CD8-positive, alpha-beta memory T cell (primary cell): ENCODE results near the gene PTPRJ. TPM values are rescaled to one million over a fixed set of nuclear protein-coding genes. Genes with fewer than 3 reads are reported as not detected.
"Not testable (repeated sequence)": the region's sequence is repeated elsewhere in the genome, so short reads cannot be mapped to it uniquely, and the experiment has no call there.

Experiments used
- CTCF ChIA-PET: fragments of 350-600 bp; sonication (Branson Sonifier 250); formaldehyde crosslinking; loops from one replicate; lab custom pipeline; 2021; ENCODE audit warnings: antibody characterized with exemption; lab: Charles Lee
- POLR2A ChIA-PET: fragments of 350-600 bp; sonication (Branson Sonifier 250); formaldehyde crosslinking; loops from one replicate; lab custom pipeline; 2021; ENCODE audit warnings: antibody characterized with exemption; lab: Charles Lee
- DNase-seq, 5 donors: peaks; one replicate each; pipeline versions ENCODE4 v3.0.0 to v3.0.0-alpha.2; 2020 to 2022; ENCODE audit warnings: mixed read lengths in 1 of 5
- H3K27ac ChIP-seq: one replicate; pipeline ENCODE4 v1.7.0; 2013; ENCODE audit warnings: low read depth, mild to moderate bottlenecking, low read length, moderate library complexity
- H3K27me3 ChIP-seq: 2 replicates; pipeline ENCODE4 v1.7.0; 2013; ENCODE audit warnings: low read length, mild to moderate bottlenecking; ENCODE audit not compliant: insufficient read depth, poor library complexity, severe bottlenecking
- H3K36me3 ChIP-seq: 2 replicates; pipeline ENCODE4 v1.7.0; 2013; ENCODE audit warnings: mild to moderate bottlenecking, low read length, moderate library complexity; ENCODE audit not compliant: insufficient read depth
- H3K4me1 ChIP-seq: 2 replicates; pipeline ENCODE4 v1.7.0; 2013; ENCODE audit warnings: mild to moderate bottlenecking, low read length, moderate library complexity; ENCODE audit not compliant: insufficient read depth
- H3K4me3 ChIP-seq: 2 replicates; pipeline ENCODE4 v1.7.0; 2013; ENCODE audit warnings: mild to moderate bottlenecking, low read length
- H3K9me3 ChIP-seq: 2 replicates; pipeline ENCODE4 v1.7.0; 2013; ENCODE audit warnings: mild to moderate bottlenecking, low read length
- H3K27ac Mint-ChIP-seq, 8 donors: one replicate each; pipeline ENCODE4 v1.8.0; 2020 to 2021; ENCODE audit warnings: mixed read lengths in 8 of 8, mild to moderate bottlenecking in 6 of 8, inconsistent platforms in 3 of 8, moderate library complexity in 3 of 8
- H3K27me3 Mint-ChIP-seq, 2 donors: one replicate each; pipeline ENCODE4 v1.8.0; 2020 to 2021; ENCODE audit warnings: mixed read lengths in 2 of 2, mild to moderate bottlenecking in 1 of 2, moderate library complexity in 1 of 2
- H3K36me3 Mint-ChIP-seq, 3 donors: one replicate each; pipeline ENCODE4 v1.8.0; 2020 to 2021; ENCODE audit warnings: mixed read lengths in 3 of 3, inconsistent platforms in 1 of 3, mild to moderate bottlenecking in 1 of 3
- H3K4me1 Mint-ChIP-seq, 3 donors: one replicate each; pipeline ENCODE4 v1.8.0; 2020 to 2021; ENCODE audit warnings: mixed read lengths in 3 of 3, inconsistent platforms in 1 of 3, mild to moderate bottlenecking in 1 of 3
- H3K4me3 Mint-ChIP-seq, 7 donors: one replicate each; pipeline ENCODE4 v1.8.0; 2020 to 2021; ENCODE audit warnings: mixed read lengths in 7 of 7, mild to moderate bottlenecking in 6 of 7, moderate library complexity in 4 of 7, inconsistent platforms in 2 of 7
- H3K9me3 Mint-ChIP-seq, 5 donors: one replicate each; pipeline ENCODE4 v1.8.0; 2020 to 2022; ENCODE audit warnings: mixed read lengths in 5 of 5, mild to moderate bottlenecking in 3 of 5, moderate library complexity in 2 of 5, inconsistent platforms in 1 of 5
- polyA plus RNA-seq: library from polyadenylated mRNA; unstranded; fragments of 300-500 nt; fragmentation: Illumina TruSeq; gene quantifications from one replicate; pipeline ENCODE4 v1.2.3, GENCODE V29; 2021
- total RNA-seq, 2 experiments: library from RNA; stranded (reverse); gene quantifications; one replicate each; pipeline ENCODE4 v1.2.3, GENCODE V29; 2021

Gene PTPRJ
- total and polyA plus RNA-seq, 3 experiments from 2014 or later, result 16.0 to 25.6 (median 25.1) TPM

- CTCF ChIA-PET, H3K27me3 ChIP-seq, H3K9me3 ChIP-seq, POLR2A ChIA-PET, H3K36me3 ChIP-seq, H3K27me3 Mint-ChIP-seq, H3K9me3 Mint-ChIP-seq, H3K4me3 ChIP-seq, H3K4me3 Mint-ChIP-seq, DNase-seq, H3K27ac ChIP-seq: not testable (repeated sequence)
- H3K4me1 Mint-ChIP-seq, result peaks cover 68 to 83% (median 80%) of the 10 kb centered on the region in 3 donors
- H3K4me1 ChIP-seq, result peaks cover 46% of the 10 kb centered on the region
- peak overlapping the region in 3 of 8 donors; percentile 52 to 96 (median 91) for H3K27ac Mint-ChIP-seq
- peaks cover 0 to 20% (median 7%) of the 10 kb centered on the region in 3 donors for H3K36me3 Mint-ChIP-seq
Measured at GRCh38 chr11:48021201-48021820, 41.0 kb downstream of the PTPRJ start.

- peaks cover 34% of the 10 kb centered on the region for H3K4me1 ChIP-seq
- Mint-ChIP-seq H3K36me3 (peaks cover 0 to 20% (median 7%) of the 10 kb centered on the region in 3 donors), H3K4me3 (no peak overlapping the region), H3K27me3 (no peaks in the 10 kb centered on the region), H3K4me1 (peaks cover 57 to 72% (median 68%) of the 10 kb centered on the region in 3 donors), H3K9me3 (no peaks in the 10 kb centered on the region), H3K27ac (peak overlapping the region in 7 of 8 donors; percentile 10 to 86 (median 41))
- no peak overlapping the region for H3K27ac ChIP-seq
- H3K4me3 ChIP-seq, result no peak overlapping the region
- H3K27me3 ChIP-seq, result no peaks in the 10 kb centered on the region
- POLR2A ChIA-PET, result no interaction called here
- CTCF ChIA-PET, result no interaction called here
- H3K36me3 ChIP-seq, result no peaks in the 10 kb centered on the region
- H3K9me3 ChIP-seq, result no peaks in the 10 kb centered on the region
- no peak for DNase-seq
Measured at GRCh38 chr11:48022445-48022844, 42.1 kb downstream of the PTPRJ start.

- H3K9me3 ChIP-seq, H3K9me3 Mint-ChIP-seq, H3K27ac Mint-ChIP-seq, H3K4me3 ChIP-seq, H3K27me3 Mint-ChIP-seq, DNase-seq, H3K27ac ChIP-seq, H3K4me3 Mint-ChIP-seq, H3K36me3 ChIP-seq, H3K27me3 ChIP-seq, POLR2A ChIA-PET: not testable (repeated sequence)
- peaks cover 0 to 23% (median 7%) of the 10 kb centered on the region in 3 donors for H3K36me3 Mint-ChIP-seq
- peaks cover 29% of the 10 kb centered on the region for H3K4me1 ChIP-seq
- CTCF ChIA-PET, result interaction anchor here (1.2 kb wide), 1 partner anchor 9 kb away, joined by 4 read pairs; no protein-coding TSS in a partner anchor
- H3K4me1 Mint-ChIP-seq, result peaks cover 48 to 68% (median 63%) of the 10 kb centered on the region in 3 donors
Measured at GRCh38 chr11:48023608-48024007, 43.2 kb downstream of the PTPRJ start.

- Histone ChIP-seq H3K27ac (no peak overlapping the region), H3K9me3 (no peaks in the 10 kb centered on the region), H3K27me3 (no peaks in the 10 kb centered on the region), H3K4me3 (no peak overlapping the region), H3K4me1 (peaks cover 29% of the 10 kb centered on the region), H3K36me3 (no peaks in the 10 kb centered on the region)
- POLR2A ChIA-PET, result no interaction called here
- H3K27ac Mint-ChIP-seq, result peak overlapping the region in 6 of 8 donors; percentile 18 to 86 (median 73)
- no peak for DNase-seq
- H3K36me3 Mint-ChIP-seq, result peaks cover 0 to 28% (median 7%) of the 10 kb centered on the region in 3 donors
- H3K4me1 Mint-ChIP-seq, result peaks cover 48 to 68% (median 63%) of the 10 kb centered on the region in 3 donors
- CTCF ChIA-PET, result interaction anchor here (0.9 to 1.2 kb wide), 3 partner anchors 10 to 90 kb away, joined by 3 to 4 read pairs (median 3); no protein-coding TSS in a partner anchor
- H3K4me3 Mint-ChIP-seq, result peak overlapping the region in 1 of 7 donors; percentile 5
- H3K9me3 Mint-ChIP-seq, result no peaks in the 10 kb centered on the region
- H3K27me3 Mint-ChIP-seq, result no peaks in the 10 kb centered on the region
Measured at GRCh38 chr11:48024635-48025071, 44.3 kb downstream of the PTPRJ start.

GRCh38 chr11:48025293-48025983 is 45.1 kb downstream of the PTPRJ start:
- H3K9me3 ChIP-seq, result no peaks in the 10 kb centered on the region
- Mint-ChIP-seq H3K36me3 (peaks cover 0 to 32% (median 11%) of the 10 kb centered on the region in 3 donors), H3K9me3 (no peaks in the 10 kb centered on the region), H3K4me1 (peaks cover 45 to 67% (median 63%) of the 10 kb centered on the region in 3 donors), H3K27ac (peak overlapping the region in 5 of 8 donors; percentile 5 to 82 (median 30)), H3K4me3 (peak overlapping the region in 1 of 7 donors; percentile 20), H3K27me3 (no peaks in the 10 kb centered on the region)
- no peaks in the 10 kb centered on the region for H3K27me3 ChIP-seq
- H3K36me3 ChIP-seq, result no peaks in the 10 kb centered on the region
- peaks cover 28% of the 10 kb centered on the region for H3K4me1 ChIP-seq
- H3K4me3 ChIP-seq, result no peak overlapping the region
- DNase-seq, result no peak
- CTCF ChIA-PET, result interaction anchor here (1.0 to 1.1 kb wide), 2 partner anchors 11 to 91 kb away, joined by 3 read pairs; no protein-coding TSS in a partner anchor
- POLR2A ChIA-PET, result interaction anchor here (1.1 kb wide), 1 partner anchor 47 kb away, joined by 3 read pairs; no protein-coding TSS in a partner anchor
- no peak overlapping the region for H3K27ac ChIP-seq

- Mint-ChIP-seq H3K4me3 (no peak overlapping the region), H3K27me3 (no peaks in the 10 kb centered on the region), H3K27ac (peak overlapping the region in 3 of 8 donors; percentile 0 to 82 (median 5)), H3K36me3 (peaks cover 0 to 32% (median 11%) of the 10 kb centered on the region in 3 donors), H3K4me1 (peaks cover 41 to 62% (median 59%) of the 10 kb centered on the region in 3 donors), H3K9me3 (no peaks in the 10 kb centered on the region)
- H3K9me3 ChIP-seq, result no peaks in the 10 kb centered on the region
- DNase-seq, result no peak
- peaks cover 23% of the 10 kb centered on the region for H3K4me1 ChIP-seq
- CTCF ChIA-PET, result interaction anchor here (1.0 kb wide), 1 partner anchor 10 kb away, joined by 3 read pairs; no protein-coding TSS in a partner anchor
- H3K27me3 ChIP-seq, result no peaks in the 10 kb centered on the region
- H3K36me3 ChIP-seq, result no peaks in the 10 kb centered on the region
- POLR2A ChIA-PET, result interaction anchor here (1.1 kb wide), 1 partner anchor 47 kb away, joined by 3 read pairs; no protein-coding TSS in a partner anchor
- H3K4me3 ChIP-seq, result no peak overlapping the region
- H3K27ac ChIP-seq, result no peak overlapping the region
Measured at GRCh38 chr11:48025984-48026340, 45.6 kb downstream of the PTPRJ start.

- no peaks in the 10 kb centered on the region for H3K36me3 ChIP-seq
- ChIA-PET POLR2A (interaction anchor here (1.7 kb wide), 1 partner anchor 28 kb away, joined by 5 read pairs; no protein-coding TSS in a partner anchor), CTCF (interaction anchor here (1.4 to 1.5 kb wide), 2 partner anchors 11 to 83 kb away, joined by 3 to 5 read pairs; no protein-coding TSS in a partner anchor)
- no peak overlapping the region for H3K27ac ChIP-seq
- Mint-ChIP-seq H3K9me3 (no peaks in the 10 kb centered on the region), H3K4me1 (peaks cover 50 to 75% (median 71%) of the 10 kb centered on the region in 3 donors), H3K27ac (peak overlapping the region; percentile 24 to 94 (median 79)), H3K27me3 (no peaks in the 10 kb centered on the region), H3K36me3 (peaks cover 0 to 38% (median 6%) of the 10 kb centered on the region in 3 donors), H3K4me3 (peak overlapping the region in 6 of 7 donors; percentile 16 to 80 (median 30))
- peaks cover 30% of the 10 kb centered on the region for H3K4me1 ChIP-seq
- no peaks in the 10 kb centered on the region for H3K27me3 ChIP-seq
- no peak for DNase-seq
- no peak overlapping the region for H3K4me3 ChIP-seq
- no peaks in the 10 kb centered on the region for H3K9me3 ChIP-seq
Measured at GRCh38 chr11:48028914-48029680, 48.7 kb downstream of the PTPRJ start.
